Cardiac septum (tissue), 1 donor: ENCODE data around the gene GIPC3. TPM values are rescaled to one million over a fixed set of nuclear protein-coding genes. Genes with fewer than 3 reads are reported as not detected.

Source experiments
- DNase-seq: peaks from one replicate; pipeline ENCODE4 v3.0.0-alpha.2; 2020; ENCODE audit warnings: low spot score
- intact Hi-C: fragments of 100-400 bp; cut with DNase I; formaldehyde crosslinking; loops from one replicate; pipeline ENCODE4 v1.14.0; 2022
- total RNA-seq: library from RNA; stranded (reverse); fragmentation: NEBNext Ultra II Directional; extraction: Animal tissue kit (Norgen Biotek cat#: 25700); gene quantifications from one replicate; pipeline ENCODE4 v1.2.1, GENCODE V29; 2021
- donor health status: DM: no; HTN: no; CAD: no.

GIPC3 gene
- total RNA-seq, 1 donor from 2014 or later = 1.3 TPM

DNA sequence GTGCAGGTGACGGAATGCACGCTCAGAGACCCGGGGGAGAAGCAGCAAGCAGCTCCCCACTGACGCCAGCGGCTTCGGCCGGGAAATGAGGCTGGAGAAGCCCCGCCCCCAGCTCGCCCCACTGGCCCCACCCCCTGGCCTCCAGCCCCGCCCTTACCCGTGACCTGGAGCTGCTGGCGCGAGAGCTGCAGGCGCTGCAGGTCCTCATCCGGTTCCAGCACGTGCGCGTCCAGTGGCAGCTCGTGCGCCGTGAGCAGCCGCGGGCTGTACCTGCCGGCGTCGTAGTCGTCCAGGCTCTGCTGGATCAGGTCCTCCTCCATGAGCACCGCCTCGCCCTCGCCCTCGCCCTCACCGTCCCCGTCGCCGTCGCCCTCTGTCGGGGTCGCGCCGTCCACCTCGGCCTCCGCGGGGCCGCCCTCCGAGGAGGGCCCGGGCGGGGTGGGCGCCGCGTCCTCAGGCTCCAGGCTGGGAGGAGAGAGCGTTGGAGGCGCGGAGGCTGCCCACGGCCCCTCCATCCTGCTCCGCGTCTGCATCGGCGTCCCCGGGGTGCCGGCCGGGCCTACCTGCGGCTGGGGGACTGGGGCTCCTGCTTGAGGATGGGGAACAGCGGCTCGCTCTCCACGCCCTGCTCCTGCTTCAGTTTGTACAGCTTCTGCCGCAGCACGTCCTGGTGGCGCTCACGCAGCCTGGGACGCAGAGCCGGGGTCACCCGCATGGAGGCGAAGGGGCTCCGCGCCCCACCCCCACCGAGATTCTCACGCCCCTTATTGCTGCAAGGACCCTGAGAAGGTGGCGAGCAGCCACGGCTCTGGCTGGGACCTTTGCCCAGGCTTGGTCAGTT lies 27.8 kb downstream of the GIPC3 start:
- intact Hi-C loops = no loop called here
- no peak for DNase-seq

DNA sequence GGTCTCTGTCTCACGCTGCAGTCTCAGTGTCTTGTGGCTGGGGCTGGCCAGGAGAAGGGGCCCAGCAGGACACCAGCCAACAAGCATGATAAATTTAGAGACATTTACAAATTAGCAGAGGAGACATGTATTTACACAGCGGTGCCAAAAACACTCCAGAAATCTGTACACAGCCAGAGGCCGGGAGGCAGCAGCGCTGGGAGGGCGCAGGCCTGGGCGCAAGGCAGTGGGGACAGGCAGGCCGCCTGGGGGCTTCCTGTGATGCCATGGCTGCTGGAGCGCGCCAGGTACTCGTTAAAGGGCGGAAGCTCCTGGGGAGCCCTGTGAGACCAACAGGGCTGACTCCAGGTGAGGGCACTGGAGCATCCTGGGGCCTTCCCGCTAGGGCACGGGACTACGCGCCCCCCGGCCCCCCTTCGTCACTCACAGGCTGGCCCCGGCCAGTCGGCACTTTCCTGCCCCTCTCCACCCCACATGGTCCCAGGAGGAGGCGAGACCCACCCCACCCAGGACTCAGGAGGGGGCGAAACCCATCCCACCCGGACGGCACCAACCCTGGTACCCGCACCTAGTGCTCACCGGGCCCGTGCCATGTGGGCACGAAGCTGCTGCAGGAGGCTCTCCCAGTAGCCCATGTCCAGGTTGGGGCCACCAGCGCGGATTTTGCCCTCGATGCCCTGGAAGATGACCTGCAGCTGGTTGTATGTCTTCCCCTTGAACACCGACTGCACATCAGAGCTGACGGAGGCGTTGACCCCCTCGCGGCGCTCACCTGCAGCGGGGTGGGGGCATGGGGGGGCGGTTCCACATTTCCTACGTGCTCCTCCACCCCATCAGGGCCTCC lies 28.8 kb downstream of the GIPC3 start:
- DNase-seq = no peak
- intact Hi-C loops = no loop called here

DNA sequence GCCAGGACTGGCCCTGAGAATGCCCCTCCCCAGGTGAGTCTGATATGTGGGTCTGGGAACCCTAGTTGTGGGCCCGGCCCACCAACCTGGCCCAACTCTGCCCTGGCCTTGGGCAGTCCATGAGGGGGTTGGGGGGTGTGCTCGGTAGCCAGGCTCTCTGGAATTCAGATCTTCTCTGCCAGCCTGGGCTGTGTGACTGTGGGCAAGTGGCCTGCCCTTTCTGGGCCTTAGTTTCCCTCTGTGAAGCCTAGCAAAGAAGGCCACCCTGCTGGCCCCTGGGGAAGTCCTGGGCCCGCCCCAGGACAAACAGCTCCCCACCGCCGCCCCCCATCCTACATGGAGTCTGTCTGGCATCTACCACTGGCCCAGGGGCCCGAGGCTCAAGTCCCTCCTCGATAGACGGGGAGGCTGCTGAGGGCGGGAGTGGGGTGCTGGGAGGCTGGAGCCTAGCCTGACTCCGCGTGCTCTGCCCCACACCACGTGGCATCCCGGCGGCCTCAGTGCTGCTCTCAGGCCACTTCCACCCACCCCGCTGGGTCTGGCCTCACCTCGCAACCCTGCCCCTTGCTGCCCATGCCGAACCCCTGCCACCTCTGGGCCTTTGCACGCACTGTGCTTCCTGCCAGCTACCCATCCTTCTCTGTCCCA lies 29.7 kb downstream of the GIPC3 start:
- DNase-seq = no peak
- intact Hi-C loops = no loop called here

DNA sequence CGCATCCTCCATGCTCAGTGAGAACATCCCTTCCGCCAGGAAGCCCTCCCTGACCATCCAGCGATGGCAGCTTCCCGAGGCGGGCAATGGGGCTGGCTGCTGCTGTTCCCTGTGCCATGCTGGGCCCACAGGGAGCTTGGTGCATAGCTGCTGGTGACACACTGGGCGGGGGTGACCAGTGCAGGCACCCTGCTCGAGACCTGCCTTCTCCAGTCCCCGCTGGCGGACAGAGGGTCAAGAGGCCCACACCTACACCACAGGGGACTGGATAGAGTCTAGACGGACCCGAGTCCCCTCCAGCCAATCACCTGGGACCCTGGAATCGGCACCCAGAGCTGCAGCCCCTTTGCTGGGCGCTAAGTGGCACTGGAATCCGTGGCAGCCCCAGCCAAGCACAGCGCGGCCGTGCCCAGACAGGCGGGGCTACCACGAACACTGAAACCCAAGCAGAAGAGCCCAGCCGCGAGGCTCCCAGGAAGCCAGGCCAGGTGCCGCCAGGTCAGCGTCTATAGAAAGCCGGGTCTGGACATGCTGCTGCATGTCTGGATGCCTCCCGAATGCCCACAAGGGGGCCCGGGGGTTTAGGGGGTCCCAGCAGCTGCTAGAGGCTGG lies 30.4 kb downstream of the GIPC3 start:
- DNase-seq = no peak
- intact Hi-C loops = no loop called here

DNA sequence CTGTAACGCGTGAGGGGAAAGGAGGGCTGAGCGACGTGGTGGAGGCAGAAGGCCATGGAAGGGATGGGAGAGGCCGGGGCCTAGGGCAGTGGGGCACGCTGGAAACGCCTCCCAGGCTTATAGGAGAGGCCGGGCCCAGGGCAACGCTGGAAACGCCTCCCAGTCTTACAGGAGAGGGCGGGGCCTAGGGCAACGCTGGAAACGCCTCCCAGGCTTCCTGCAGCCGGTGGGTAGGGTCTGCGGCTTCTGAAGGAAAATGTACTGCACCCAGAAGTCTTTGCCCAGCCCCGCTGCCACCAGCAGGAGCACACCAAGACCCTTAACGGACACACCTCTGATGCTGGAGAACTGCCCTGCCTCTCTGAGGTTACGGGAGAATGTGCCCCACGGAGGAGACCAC lies 32.2 kb downstream of the GIPC3 start:
- intact Hi-C loops = no loop called here
- DNase-seq = no peak

GRCh38 chr19:3618144-3618810 lies 33.0 kb downstream of the GIPC3 start:
- DNase-seq = no peak
- intact Hi-C loops = loop anchor here (1.0 to 2.0 kb wide), 2 partner anchors 33 to 313 kb away; partner anchors contain the start of gene GIPC3

- intact Hi-C loops = loop anchor here (1.0 to 2.0 kb wide), 2 partner anchors 34 to 314 kb away; partner anchors contain the start of gene GIPC3
- DNase-seq = no peak
Measured at GRCh38 chr19:3618811-3619630, 33.7 kb downstream of the GIPC3 start.

- DNase-seq = no peak
- intact Hi-C loops = loop anchor here (1.0 to 2.0 kb wide), 2 partner anchors 74 to 315 kb away; no protein-coding TSS in a partner anchor
Measured at GRCh38 chr19:3619631-3620012, 34.3 kb downstream of the GIPC3 start.

DNA sequence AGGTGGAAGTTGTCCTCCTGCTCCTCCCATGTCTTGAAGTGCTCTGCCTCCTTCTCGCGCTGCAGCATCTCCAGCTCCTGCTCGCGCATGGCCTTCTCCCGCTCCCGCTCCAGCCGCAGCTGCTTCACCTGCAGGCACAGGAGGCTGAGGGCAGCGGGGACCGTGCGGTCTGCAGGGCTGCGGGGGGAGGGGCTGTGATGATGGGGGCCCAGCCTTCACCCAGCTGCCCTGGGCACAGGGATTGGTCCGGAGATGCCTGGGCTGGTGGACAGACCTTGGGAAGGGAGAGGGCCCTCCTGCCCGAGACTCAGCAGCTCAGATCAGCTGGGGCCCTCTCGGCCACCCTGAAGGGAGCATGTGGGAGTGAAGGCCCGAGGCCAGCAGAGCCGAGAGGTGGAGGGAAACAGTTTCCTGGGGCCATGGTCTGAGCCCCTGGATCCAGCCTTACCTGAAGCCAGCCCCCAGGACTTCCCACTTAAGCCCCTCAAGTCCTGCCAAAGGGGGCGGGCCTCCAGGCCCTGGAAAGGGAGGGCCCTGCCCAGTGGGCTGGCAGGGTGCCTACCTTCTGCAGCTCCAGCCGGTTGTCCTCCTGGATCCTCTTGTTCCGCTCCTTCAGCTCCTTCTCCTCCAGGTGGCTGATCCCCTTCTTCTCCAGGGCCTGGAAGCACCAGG lies 35.0 kb downstream of the GIPC3 start:
- intact Hi-C loops = loop anchor here (1.0 kb wide), 1 partner anchor 75 kb away; no protein-coding TSS in a partner anchor
- no peak for DNase-seq

DNA sequence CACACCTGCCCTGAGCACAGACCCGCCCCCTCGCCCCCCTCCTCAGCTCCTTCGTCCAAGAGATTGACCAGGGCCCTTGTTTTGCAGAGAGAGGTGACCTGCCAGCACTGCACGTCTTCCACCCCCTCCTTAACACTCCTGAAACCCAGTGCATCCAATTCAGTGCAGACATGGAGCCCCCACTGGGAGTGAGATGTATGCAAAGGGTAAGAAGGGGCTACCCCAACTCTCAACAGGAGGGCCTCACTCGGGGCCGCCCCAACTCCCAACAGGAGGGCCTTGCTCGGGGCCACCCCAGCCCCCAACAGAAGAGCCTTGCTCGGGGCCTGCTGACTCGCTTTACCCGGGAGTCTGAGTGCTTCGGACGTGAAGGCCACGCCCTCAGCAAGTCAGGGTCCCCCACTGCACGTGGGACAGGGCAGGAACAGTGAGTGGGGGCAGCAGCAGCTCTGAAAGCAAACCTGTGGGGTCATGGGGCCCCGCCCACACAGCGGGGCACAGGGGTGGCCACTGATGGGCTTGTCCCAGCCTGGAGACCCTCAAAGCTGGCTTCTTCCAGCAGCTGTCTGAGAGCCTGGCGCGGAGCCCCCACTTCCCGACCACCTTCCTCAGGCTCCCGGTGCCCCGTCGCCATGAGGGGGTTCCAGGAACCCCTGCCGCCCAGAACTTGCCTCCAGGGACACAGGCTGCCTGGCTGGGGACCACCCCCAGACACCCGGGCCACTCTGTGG lies 35.7 kb downstream of the GIPC3 start:
- DNase-seq = no peak
- intact Hi-C loops = loop anchor here (1.0 kb wide), 1 partner anchor 76 kb away; no protein-coding TSS in a partner anchor

- no peak for DNase-seq
- intact Hi-C loops = no loop called here
Measured at GRCh38 chr19:3621689-3622088, 36.4 kb downstream of the GIPC3 start.

GRCh38 chr19:3622224-3622623 lies 36.9 kb downstream of the GIPC3 start:
- intact Hi-C loops = no loop called here
- DNase-seq = no peak

GRCh38 chr19:3623716-3624115 lies 38.4 kb downstream of the GIPC3 start:
- DNase-seq = no peak
- intact Hi-C loops = no loop called here

GRCh38 chr19:3625996-3626472 lies 40.8 kb downstream of the GIPC3 start:
- no peak for DNase-seq
- intact Hi-C loops = no loop called here

GRCh38 chr19:3626473-3627350 lies 41.4 kb downstream of the GIPC3 start, which contains the start of gene CACTIN:
Gene CACTIN (minus strand): TSS chr19:3626790. CDS start chr19:3626762, 28 bp downstream.
- intact Hi-C loops = no loop called here
- peak; percentile 99 for DNase-seq

DNA sequence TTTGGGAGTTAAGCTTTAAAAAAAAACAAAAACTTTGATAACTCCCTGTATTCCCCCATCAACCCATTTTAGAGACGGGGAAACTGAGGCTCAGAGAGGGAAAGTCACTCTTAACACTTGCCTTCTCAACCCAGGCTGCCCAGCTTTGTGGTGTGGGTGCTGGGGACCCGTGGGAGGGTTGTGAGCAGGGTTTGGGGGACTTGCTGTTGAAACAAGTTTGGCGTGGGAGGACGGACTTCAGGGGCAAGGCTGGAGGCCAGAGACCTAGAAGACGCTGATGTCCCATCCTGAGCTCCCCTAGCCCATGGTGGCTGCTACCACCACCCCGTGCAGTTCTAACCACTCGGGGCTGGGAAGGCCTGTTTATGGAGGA lies 42.1 kb downstream of the GIPC3 start:
- intact Hi-C loops = no loop called here
- no peak for DNase-seq
